WTC11 (cell line): ENCODE results near the gene INTS7. TPM values are rescaled to one million over a fixed set of nuclear protein-coding genes. Genes with fewer than 3 reads are reported as not detected.

Experiments used
- ATAC-seq: fragments of 200-7000 bp; cut with Tn5 transposase; 2 replicates; pipeline ENCODE4 v1.10.0; 2021; ENCODE audit warnings: mild to moderate bottlenecking, moderate library complexity
- CTCF ChIA-PET: fragments of 300-600 bp; sonication (Branson Sonifier 250); formaldehyde crosslinking; loops from one replicate; lab custom pipeline; 2021; ENCODE audit warnings: antibody characterized with exemption; lab: Charles Lee
- POLR2A ChIA-PET: fragments of 350-600 bp; sonication (Branson Sonifier 250); formaldehyde crosslinking; loops from one replicate; lab custom pipeline; 2021; ENCODE audit warnings: antibody characterized with exemption; lab: Charles Lee
- DNase-seq: peaks from one replicate; pipeline ENCODE4 v3.0.0; 2021; ENCODE audit warnings: low spot score
- H3K27ac Mint-ChIP-seq: 2 replicates; pipeline ENCODE4 v1.8.0; 2021; ENCODE audit warnings: mixed read lengths
- H3K27me3 Mint-ChIP-seq: 2 replicates; pipeline ENCODE4 v1.8.0; 2021; ENCODE audit warnings: low read depth, mild to moderate bottlenecking, moderate library complexity, mixed read lengths
- H3K36me3 Mint-ChIP-seq: 2 replicates; pipeline ENCODE4 v1.8.0; 2021; ENCODE audit warnings: mixed read lengths
- H3K4me1 Mint-ChIP-seq: 2 replicates; pipeline ENCODE4 v1.8.0; 2022; ENCODE audit warnings: mixed read lengths
- H3K4me3 Mint-ChIP-seq: 2 replicates; pipeline ENCODE4 v1.8.0; 2021; ENCODE audit warnings: mild to moderate bottlenecking, moderate library complexity, mixed read lengths
- H3K9me3 Mint-ChIP-seq: 2 replicates; pipeline ENCODE4 v1.8.0; 2021; ENCODE audit warnings: mixed read lengths
- CDX4 ChIP-seq: fragments of 250-450 bp; sonication (Bioruptor Pico); IDR thresholded peaks from 2 replicates; pipeline ENCODE4 v1.9.0; 2021; ENCODE audit warnings: moderate library complexity, mild to moderate bottlenecking, inconsistent platforms, borderline replicate concordance
- E2F1 ChIP-seq: sonication (generic); formaldehyde crosslinking; IDR thresholded peaks from 2 replicates; pipeline ENCODE4 v1.8.0; 2022; ENCODE audit warnings: mild to moderate bottlenecking, missing genetic modification reagents
- FOXK1 ChIP-seq: sonication (generic); formaldehyde crosslinking; IDR thresholded peaks from 2 replicates; pipeline ENCODE4 v1.8.0; 2022; ENCODE audit warnings: mild to moderate bottlenecking, moderate library complexity, missing genetic modification reagents
- FOXP4 ChIP-seq: sonication (generic); formaldehyde crosslinking; IDR thresholded peaks from 2 replicates; pipeline ENCODE4 v1.8.0; 2022; ENCODE audit warnings: mild to moderate bottlenecking, missing genetic modification reagents
- GABPB1 ChIP-seq: sonication (generic); formaldehyde crosslinking; IDR thresholded peaks from 2 replicates; pipeline ENCODE4 v1.8.1; 2023; ENCODE audit warnings: mild to moderate bottlenecking, missing genetic modification reagents
- IRF2 ChIP-seq: sonication (generic); formaldehyde crosslinking; IDR thresholded peaks from 2 replicates; pipeline ENCODE4 v1.8.0; 2022; ENCODE audit warnings: low read depth, missing genetic modification reagents, borderline replicate concordance
- MYBL2 ChIP-seq: sonication (generic); formaldehyde crosslinking; IDR thresholded peaks from 2 replicates; pipeline ENCODE4 v1.8.1; 2023; ENCODE audit warnings: mild to moderate bottlenecking, moderate library complexity, missing genetic modification reagents
- NFE2L1 ChIP-seq: sonication (generic); formaldehyde crosslinking; IDR thresholded peaks from 2 replicates; pipeline ENCODE4 v1.8.1; 2023; ENCODE audit warnings: missing genetic modification reagents
- NFYB ChIP-seq: sonication (generic); formaldehyde crosslinking; conservative IDR thresholded peaks from 2 replicates; pipeline ENCODE4 v1.8.0; 2022; ENCODE audit warnings: low read depth, missing genetic modification reagents
- OVOL2 ChIP-seq: fragments of 250-450 bp; sonication (Bioruptor Pico); IDR thresholded peaks from 2 replicates; pipeline ENCODE4 v1.9.0; 2021; ENCODE audit warnings: mild to moderate bottlenecking, borderline replicate concordance
- RELA ChIP-seq: sonication (generic); formaldehyde crosslinking; IDR thresholded peaks from 2 replicates; pipeline ENCODE4 v1.8.1; 2022; ENCODE audit warnings: missing genetic modification reagents, mild to moderate bottlenecking, borderline replicate concordance
- SMAD3 ChIP-seq: sonication (generic); formaldehyde crosslinking; IDR thresholded peaks from 2 replicates; pipeline ENCODE4 v1.8.0; 2022; ENCODE audit warnings: missing genetic modification reagents, mild to moderate bottlenecking, borderline replicate concordance
- TEAD4 ChIP-seq: sonication (generic); formaldehyde crosslinking; IDR thresholded peaks from 2 replicates; pipeline ENCODE4 v1.8.0; 2022; ENCODE audit warnings: mild to moderate bottlenecking, missing genetic modification reagents
- USF2 ChIP-seq: sonication (generic); formaldehyde crosslinking; IDR thresholded peaks from 2 replicates; pipeline ENCODE4 v1.8.1; 2023; ENCODE audit warnings: mild to moderate bottlenecking, missing genetic modification reagents, moderate library complexity
- ZBTB43 ChIP-seq: sonication (generic); formaldehyde crosslinking; IDR thresholded peaks from 2 replicates; pipeline ENCODE4 v1.8.1; 2023; ENCODE audit warnings: mild to moderate bottlenecking, missing genetic modification reagents
- ZNF416 ChIP-seq: fragments of 250-450 bp; sonication (Bioruptor Pico); IDR thresholded peaks from 2 replicates; pipeline ENCODE4 v1.9.0; 2021; ENCODE audit warnings: mild to moderate bottlenecking, inconsistent platforms
- ZNF423 ChIP-seq: fragments of 250-450 bp; sonication (Bioruptor Pico); IDR thresholded peaks from 2 replicates; pipeline ENCODE4 v2.1.2; 2022; ENCODE audit warnings: mild to moderate bottlenecking, moderate library complexity
- total RNA-seq: library from RNA; stranded (reverse); gene quantifications from 3 replicates; pipeline ENCODE4 v1.2.3, GENCODE V29; 2021
- TF ChIP-seq, protein P1 (sequence below): sonication (generic); formaldehyde crosslinking; IDR thresholded peaks from 2 replicates; pipeline ENCODE4 v1.8.1; 2022; ENCODE audit warnings: mild to moderate bottlenecking, moderate library complexity, missing genetic modification reagents
- TF ChIP-seq, protein P2 (sequence below): sonication (generic); formaldehyde crosslinking; IDR thresholded peaks from 2 replicates; pipeline ENCODE4 v1.8.1; 2023; ENCODE audit warnings: mild to moderate bottlenecking, missing genetic modification reagents
- TF ChIP-seq, protein P3 (sequence below): sonication (generic); formaldehyde crosslinking; IDR thresholded peaks from 2 replicates; pipeline ENCODE4 v1.8.1; 2022; ENCODE audit warnings: mild to moderate bottlenecking, missing genetic modification reagents, moderate library complexity, borderline replicate concordance
- TF ChIP-seq, protein P4 (sequence below): sonication (generic); formaldehyde crosslinking; IDR thresholded peaks from 2 replicates; pipeline ENCODE4 v1.8.0; 2022; ENCODE audit warnings: missing genetic modification reagents

Gene INTS7
- total RNA-seq, 1 experiment from 2014 or later, result 17.2 TPM

DNA sequence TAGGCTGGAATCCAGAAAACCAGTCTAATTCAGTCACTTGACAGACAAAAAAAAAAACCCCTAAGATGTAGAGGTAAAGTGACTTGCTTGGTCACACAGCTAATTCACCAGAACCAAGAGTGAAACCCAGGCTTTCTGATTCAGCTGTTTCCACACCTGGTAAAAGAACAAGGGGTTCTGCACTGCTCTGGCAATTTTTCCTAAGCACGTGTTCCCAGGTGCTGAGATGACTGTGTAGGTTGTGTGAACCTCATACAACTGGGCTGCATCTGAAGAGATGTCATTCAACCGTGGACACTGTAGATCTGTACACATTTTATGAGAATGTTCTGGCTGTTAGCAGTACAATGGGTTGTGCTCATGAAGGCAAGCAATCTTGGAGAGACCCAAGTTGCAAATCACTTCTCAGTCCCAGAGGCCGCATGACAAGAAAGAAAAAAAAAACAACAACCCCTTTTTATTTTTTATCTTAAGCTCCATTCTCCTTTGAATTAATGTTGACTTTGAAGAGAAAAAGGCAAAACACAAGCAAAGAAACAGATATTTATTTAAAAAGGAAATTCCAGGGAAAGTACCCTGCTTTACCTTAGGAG is 95.4 kb downstream of the INTS7 start:
- H3K4me3 Mint-ChIP-seq, result no peak overlapping the region
- POLR2A ChIA-PET, result no interaction called here
- TF ChIP-seq E2F1 (no peak), NFE2L1 (CRISPR knock-in tag) (no peak), ZNF423 (CRISPR knock-in tag) (no peak), MYBL2 (CRISPR knock-in tag) (no peak), RELA (CRISPR knock-in tag) (no peak), IRF2 (CRISPR knock-in tag) (no peak), CDX4 (CRISPR knock-in tag) (no peak), FOXK1 (CRISPR knock-in tag) (no peak)
- TF ChIP-seq, protein P1, sequence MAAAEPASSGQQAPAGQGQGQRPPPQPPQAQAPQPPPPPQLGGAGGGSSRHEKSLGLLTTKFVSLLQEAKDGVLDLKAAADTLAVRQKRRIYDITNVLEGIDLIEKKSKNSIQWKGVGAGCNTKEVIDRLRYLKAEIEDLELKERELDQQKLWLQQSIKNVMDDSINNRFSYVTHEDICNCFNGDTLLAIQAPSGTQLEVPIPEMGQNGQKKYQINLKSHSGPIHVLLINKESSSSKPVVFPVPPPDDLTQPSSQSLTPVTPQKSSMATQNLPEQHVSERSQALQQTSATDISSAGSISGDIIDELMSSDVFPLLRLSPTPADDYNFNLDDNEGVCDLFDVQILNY (CRISPR knock-in tag), result no peak
- TF ChIP-seq, protein P2, sequence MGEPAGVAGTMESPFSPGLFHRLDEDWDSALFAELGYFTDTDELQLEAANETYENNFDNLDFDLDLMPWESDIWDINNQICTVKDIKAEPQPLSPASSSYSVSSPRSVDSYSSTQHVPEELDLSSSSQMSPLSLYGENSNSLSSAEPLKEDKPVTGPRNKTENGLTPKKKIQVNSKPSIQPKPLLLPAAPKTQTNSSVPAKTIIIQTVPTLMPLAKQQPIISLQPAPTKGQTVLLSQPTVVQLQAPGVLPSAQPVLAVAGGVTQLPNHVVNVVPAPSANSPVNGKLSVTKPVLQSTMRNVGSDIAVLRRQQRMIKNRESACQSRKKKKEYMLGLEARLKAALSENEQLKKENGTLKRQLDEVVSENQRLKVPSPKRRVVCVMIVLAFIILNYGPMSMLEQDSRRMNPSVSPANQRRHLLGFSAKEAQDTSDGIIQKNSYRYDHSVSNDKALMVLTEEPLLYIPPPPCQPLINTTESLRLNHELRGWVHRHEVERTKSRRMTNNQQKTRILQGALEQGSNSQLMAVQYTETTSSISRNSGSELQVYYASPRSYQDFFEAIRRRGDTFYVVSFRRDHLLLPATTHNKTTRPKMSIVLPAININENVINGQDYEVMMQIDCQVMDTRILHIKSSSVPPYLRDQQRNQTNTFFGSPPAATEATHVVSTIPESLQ, result no peak
- TF ChIP-seq, protein P3, sequence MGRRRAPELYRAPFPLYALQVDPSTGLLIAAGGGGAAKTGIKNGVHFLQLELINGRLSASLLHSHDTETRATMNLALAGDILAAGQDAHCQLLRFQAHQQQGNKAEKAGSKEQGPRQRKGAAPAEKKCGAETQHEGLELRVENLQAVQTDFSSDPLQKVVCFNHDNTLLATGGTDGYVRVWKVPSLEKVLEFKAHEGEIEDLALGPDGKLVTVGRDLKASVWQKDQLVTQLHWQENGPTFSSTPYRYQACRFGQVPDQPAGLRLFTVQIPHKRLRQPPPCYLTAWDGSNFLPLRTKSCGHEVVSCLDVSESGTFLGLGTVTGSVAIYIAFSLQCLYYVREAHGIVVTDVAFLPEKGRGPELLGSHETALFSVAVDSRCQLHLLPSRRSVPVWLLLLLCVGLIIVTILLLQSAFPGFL (CRISPR knock-in tag), result no peak
- DNase-seq, result no peak
- ATAC-seq, result no peak
- peaks cover 11% of the 10 kb centered on the region for H3K4me1 Mint-ChIP-seq
- H3K36me3 Mint-ChIP-seq, result peaks cover 16% of the 10 kb centered on the region
- H3K27me3 Mint-ChIP-seq, result no peaks in the 10 kb centered on the region; the same call in none of the 2 replicates
- CTCF ChIA-PET, result interaction anchor here (0.7 kb wide), 1 partner anchor 495 kb away, joined by 3 read pairs; no protein-coding TSS in a partner anchor
- H3K9me3 Mint-ChIP-seq, result no peaks in the 10 kb centered on the region
- no peak overlapping the region for H3K27ac Mint-ChIP-seq

GRCh38 chr1:211938561-211938997 is 96.8 kb downstream of the INTS7 start:
- Mint-ChIP-seq H3K9me3 (no peaks in the 10 kb centered on the region), H3K36me3 (peaks cover 16% of the 10 kb centered on the region), H3K27ac (no peak overlapping the region), H3K4me3 (no peak overlapping the region), H3K4me1 (peaks cover 6% of the 10 kb centered on the region), H3K27me3 (no peaks in the 10 kb centered on the region)
- ChIA-PET CTCF (no interaction called here), POLR2A (no interaction called here)
- no peak for ATAC-seq
- DNase-seq, result no peak
- no peak for TF ChIP-seq GABPB1
- no peak for TF ChIP-seq SMAD3 (CRISPR knock-in tag)
- TF ChIP-seq FOXP4, result no peak
- TF ChIP-seq IRF2 (CRISPR knock-in tag), result no peak
- TF ChIP-seq, protein P4, sequence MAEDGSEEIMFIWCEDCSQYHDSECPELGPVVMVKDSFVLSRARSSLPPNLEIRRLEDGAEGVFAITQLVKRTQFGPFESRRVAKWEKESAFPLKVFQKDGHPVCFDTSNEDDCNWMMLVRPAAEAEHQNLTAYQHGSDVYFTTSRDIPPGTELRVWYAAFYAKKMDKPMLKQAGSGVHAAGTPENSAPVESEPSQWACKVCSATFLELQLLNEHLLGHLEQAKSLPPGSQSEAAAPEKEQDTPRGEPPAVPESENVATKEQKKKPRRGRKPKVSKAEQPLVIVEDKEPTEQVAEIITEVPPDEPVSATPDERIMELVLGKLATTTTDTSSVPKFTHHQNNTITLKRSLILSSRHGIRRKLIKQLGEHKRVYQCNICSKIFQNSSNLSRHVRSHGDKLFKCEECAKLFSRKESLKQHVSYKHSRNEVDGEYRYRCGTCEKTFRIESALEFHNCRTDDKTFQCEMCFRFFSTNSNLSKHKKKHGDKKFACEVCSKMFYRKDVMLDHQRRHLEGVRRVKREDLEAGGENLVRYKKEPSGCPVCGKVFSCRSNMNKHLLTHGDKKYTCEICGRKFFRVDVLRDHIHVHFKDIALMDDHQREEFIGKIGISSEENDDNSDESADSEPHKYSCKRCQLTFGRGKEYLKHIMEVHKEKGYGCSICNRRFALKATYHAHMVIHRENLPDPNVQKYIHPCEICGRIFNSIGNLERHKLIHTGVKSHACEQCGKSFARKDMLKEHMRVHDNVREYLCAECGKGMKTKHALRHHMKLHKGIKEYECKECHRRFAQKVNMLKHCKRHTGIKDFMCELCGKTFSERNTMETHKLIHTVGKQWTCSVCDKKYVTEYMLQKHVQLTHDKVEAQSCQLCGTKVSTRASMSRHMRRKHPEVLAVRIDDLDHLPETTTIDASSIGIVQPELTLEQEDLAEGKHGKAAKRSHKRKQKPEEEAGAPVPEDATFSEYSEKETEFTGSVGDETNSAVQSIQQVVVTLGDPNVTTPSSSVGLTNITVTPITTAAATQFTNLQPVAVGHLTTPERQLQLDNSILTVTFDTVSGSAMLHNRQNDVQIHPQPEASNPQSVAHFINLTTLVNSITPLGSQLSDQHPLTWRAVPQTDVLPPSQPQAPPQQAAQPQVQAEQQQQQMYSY (CRISPR knock-in tag), result no peak
- TF ChIP-seq TEAD4 (CRISPR knock-in tag), result no peak
- TF ChIP-seq ZBTB43 (CRISPR knock-in tag), result no peak
- TF ChIP-seq ZNF416 (CRISPR knock-in tag), result no peak
- no peak for TF ChIP-seq NFYB
- no peak for TF ChIP-seq OVOL2 (CRISPR knock-in tag)
- no peak for TF ChIP-seq USF2 (CRISPR knock-in tag)
